GM13976 (cell line): ENCODE measurements around the gene OAT.

Experiments used
- DNase-seq: peaks from one replicate; pipeline ENCODE4 v3.0.0; 2012; ENCODE audit warnings: low spot score
- CTCF ChIP-seq: IDR thresholded peaks from 2 replicates; pipeline ENCODE4 v1.5.1; 2012; ENCODE audit warnings: borderline replicate concordance, mild to moderate bottlenecking; ENCODE audit not compliant: insufficient read depth; ENCODE audit errors: extremely low read depth, missing control alignments, control extremely low read depth
- in situ Hi-C: fragments of 300-500 bp; cut with MboI; formaldehyde crosslinking; loops from one replicate; pipeline ENCODE4 v1.12.0; 2022; ENCODE audit warnings: low sequenced_read_pairs, mixed read lengths, inconsistent platforms; ENCODE audit not compliant: unreplicated experiment

The OAT gene

GRCh38 chr10:124462348-124462695, 43.6 kb upstream of the OAT start:
- in situ Hi-C loops, result no loop called here
- no peak for DNase-seq
- no peak for TF ChIP-seq CTCF

GRCh38 chr10:124461642-124462347, 43.1 kb upstream of the OAT start, which contains the start of gene LHPP:
Gene LHPP, plus strand, starts transcription at chr10:124461823. Its CDS starts 40 bp downstream, at chr10:124461863.
- DNase-seq, result peak; percentile 96
- no peak for TF ChIP-seq CTCF
- in situ Hi-C loops, result no loop called here

- TF ChIP-seq CTCF, result no peak
- in situ Hi-C loops, result no loop called here
- no peak for DNase-seq
Measured at GRCh38 chr10:124460144-124460543, 41.4 kb upstream of the OAT start.

GRCh38 chr10:124459395-124459794, 40.7 kb upstream of the OAT start:
- in situ Hi-C loops, result no loop called here
- no peak for TF ChIP-seq CTCF
- no peak for DNase-seq

GRCh38 chr10:124458889-124459288, 40.2 kb upstream of the OAT start:
- TF ChIP-seq CTCF, result no peak
- in situ Hi-C loops, result no loop called here
- no peak for DNase-seq

GRCh38 chr10:124458473-124458872, 39.8 kb upstream of the OAT start:
- no peak for TF ChIP-seq CTCF

More at GRCh38 chr10:124458473-124458872, 39.8 kb upstream of the OAT start:
- in situ Hi-C loops, result no loop called here
- DNase-seq, result no peak
